Hematopoietic multipotent progenitor cell treated with erythropoietin and hydrocortisone succinate and interleukin-3 and kit ligand, for 15 days (in vitro differentiated cells): ENCODE measurements around the gene FOXP3.
A peak's percentile ranks its signal among the peaks of the same experiment; 100 is the strongest.

Experiments
- DNase-seq: peaks from one replicate; pipeline ENCODE4 v3.0.0-alpha.2; 2015; ENCODE audit warnings: low spot score

The FOXP3 gene

GRCh38 chrX:49273181-49273727 is 8.7 kb upstream of the FOXP3 start:
- no peak for DNase-seq

DNA sequence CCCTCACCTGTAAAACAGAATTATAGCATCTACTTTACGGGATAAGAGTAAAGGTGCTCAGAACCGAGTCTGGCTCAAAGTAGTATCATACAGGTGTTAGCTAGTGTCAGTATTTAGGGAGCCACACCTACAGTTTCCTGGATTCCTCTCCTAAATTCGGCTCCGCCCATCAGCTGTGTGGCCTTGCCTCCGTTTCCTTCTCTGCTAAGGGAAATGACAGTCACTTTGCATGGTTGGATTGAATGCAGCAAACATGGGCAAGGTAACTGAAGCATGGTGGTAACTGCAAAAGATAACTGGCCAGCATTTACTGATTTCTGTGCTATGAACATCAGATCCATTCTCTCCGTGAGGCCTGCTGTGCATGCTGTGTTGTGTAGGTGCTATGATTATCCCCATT is 7.9 kb upstream of the FOXP3 start:
- DNase-seq = no peak

DNA sequence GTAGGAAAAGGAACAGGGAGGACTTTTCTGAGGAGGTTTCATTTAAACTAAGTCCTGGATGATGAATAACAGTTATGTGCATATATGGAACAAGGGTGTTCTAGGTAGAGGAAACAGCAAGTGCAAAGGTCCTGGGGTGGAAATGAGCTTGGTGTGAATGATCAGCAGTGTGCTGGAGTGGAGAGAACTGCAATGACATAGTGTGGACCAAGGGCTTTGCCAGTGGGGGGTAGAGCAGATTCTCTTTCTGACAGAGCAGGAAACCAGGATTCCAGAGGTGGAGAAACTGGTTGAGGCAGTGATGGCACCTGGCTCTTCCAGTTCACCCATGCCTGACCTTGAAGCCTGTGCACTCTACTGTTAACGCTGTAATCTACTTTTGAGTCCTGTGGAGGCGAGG is 6.8 kb upstream of the FOXP3 start:
- DNase-seq = no peak

DNA sequence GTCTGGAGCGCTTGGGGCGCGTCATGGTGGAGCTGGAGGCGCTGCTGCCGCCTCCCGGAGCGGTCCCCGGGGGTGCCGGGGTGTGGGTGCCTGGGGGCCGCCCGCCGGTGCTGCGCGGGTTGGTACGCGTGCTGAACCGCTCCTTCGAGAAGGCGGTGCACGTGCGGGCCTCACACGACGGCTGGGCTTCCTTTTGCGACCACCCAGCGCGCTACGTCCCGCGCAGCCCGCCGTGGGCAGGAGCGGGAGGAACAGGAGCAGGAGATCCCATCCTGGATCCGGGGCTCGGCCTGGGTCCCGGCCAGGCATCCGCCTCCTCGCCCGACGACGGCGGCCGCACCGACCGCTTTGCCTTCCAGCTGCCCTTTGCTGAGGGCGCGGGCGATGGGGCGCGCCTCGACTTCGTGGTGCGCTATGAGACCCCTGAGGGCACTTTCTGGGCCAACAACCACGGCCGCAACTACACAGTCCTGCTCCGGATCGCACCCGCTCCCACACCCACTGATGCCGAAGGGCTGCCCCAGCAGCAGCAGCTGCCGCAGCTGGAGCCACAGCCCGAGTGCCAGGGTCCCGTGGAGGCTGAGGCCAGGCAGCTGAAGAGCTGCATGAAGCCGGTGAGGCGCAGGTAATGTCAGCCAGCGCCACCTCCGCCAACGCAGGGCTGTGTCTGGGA is 5.9 kb upstream of the FOXP3 start:
- DNase-seq = no peak

GRCh38 chrX:49269767-49270248 is 5.3 kb upstream of the FOXP3 start, which contains the start of gene PPP1R3F:
TSS of gene PPP1R3F (plus strand) at chrX:49269793. CDS start at chrX:49269870, 77 bp downstream.
- DNase-seq = no peak

DNA sequence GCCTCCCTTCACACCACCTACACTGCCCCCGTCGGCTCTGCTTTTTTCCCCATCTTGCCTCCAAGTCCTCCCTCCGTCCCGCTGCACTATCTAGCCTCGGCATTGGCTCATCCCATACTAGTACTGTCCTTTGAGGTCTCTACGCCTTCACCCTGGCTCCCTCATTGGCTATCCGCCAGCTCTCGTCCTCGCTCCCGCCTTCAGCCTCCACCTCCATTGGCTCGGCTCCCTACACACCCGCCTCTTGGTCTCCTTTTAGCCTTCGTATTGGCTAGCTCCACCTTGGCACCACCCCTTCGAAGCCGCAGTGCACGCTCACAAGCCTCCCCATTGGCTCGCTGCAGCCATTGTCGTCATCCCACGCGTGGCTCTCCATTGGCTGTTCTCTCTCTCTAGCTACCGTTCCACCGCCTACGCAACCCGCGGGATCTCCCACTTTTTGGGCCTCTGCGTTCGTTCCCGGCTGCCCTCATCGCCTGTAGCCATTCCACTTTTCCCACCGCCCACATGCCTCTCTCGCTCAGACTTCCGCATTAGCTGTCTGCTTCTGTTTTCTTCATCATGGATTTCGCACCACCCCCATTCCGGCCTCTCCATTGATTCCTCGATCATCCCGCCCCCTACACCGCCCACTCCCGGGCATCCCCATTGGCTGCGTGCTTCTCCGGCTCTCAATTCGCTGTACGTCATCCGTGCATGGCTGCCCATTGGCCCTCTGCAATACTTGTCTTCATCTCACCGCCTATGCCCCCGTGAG is 4.7 kb upstream of the FOXP3 start:
- DNase-seq = peak; percentile 96

- DNase-seq = no peak
These were observed 4.1 kb upstream of the FOXP3 start for GRCh38 chrX:49268702-49269009.

DNA sequence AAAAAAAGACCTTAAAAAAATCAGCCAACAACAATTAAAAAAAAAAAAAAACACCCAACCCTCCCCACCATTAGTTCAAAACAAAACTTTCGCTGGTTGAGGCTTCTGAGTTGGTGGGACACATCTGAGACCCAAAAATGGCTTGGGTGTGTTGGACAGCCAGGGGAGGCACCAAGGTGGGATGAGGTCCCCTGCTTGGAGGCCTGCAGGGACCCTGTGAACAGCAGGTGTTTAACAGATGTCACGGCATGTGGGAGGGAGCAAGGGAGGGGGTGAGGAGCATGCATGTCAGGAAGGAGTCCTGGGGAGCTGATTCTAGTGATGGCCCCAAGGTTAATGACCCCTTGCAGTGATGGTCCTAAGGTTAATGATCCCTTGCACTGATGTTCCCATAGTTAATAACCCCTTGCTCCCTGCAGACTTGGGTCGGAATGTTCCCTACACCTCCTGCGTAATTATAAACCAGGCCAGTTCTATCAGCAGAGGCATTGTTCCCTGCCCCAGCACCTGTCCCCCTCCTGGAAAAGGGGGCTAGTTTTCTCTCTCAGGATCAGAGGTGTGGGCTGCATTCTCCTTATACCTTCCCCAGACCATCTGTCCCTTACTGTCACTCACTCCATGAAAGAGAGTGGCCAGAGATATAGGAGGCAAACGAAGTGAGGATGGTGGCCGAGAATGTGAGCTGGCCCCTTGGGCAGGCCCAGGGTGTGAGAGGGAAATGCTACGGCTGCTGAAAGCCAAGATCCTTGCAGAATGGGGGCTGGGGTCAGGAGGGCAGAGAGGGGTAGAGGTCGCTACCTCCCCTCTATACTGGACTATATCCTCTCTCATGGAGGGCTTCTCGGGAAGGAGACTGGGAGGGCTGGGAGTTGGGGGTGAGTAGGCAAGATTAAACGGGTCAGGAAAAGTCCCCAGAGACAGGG is 2.3 kb upstream of the FOXP3 start:
- DNase-seq = no peak

DNA sequence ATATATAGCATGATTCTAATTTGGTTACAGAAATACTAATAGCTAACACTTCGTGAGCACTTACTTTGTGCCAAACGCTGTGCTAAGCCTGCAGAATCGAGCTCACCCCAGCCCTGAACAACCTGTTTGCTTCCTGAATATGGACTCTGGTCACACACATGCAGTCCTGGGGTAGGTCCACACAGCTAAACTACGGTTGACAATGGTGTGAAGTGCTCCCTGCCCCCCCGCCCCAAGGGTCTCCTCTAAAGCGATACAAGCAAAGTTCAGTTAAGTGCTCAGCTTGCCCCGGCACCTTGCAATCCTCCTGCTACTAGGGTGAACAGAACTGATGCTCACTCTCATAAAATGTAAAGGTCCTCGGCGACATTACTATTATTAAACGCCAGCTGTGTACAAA is 879 bp downstream of the FOXP3 start:
- no peak for DNase-seq

DNA sequence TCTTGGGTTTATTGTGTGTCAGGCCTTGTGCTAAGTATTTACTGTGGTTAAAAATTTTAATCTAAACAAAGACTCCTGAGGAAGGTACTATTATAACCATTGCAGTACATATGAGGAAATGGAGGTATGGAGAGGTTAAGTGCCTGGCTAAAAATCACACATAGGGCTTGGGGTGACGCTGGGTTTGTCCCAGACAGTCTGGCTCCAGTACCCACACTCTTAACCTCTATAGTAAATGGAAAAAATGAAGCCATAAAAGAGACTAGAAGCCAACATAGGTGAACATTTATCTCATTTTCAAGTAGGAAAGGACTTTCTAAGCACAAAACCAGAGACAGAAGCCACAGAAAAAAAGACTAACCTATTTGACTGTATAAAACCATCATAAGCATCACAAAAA is 1.9 kb downstream of the FOXP3 start:
- DNase-seq = no peak

DNA sequence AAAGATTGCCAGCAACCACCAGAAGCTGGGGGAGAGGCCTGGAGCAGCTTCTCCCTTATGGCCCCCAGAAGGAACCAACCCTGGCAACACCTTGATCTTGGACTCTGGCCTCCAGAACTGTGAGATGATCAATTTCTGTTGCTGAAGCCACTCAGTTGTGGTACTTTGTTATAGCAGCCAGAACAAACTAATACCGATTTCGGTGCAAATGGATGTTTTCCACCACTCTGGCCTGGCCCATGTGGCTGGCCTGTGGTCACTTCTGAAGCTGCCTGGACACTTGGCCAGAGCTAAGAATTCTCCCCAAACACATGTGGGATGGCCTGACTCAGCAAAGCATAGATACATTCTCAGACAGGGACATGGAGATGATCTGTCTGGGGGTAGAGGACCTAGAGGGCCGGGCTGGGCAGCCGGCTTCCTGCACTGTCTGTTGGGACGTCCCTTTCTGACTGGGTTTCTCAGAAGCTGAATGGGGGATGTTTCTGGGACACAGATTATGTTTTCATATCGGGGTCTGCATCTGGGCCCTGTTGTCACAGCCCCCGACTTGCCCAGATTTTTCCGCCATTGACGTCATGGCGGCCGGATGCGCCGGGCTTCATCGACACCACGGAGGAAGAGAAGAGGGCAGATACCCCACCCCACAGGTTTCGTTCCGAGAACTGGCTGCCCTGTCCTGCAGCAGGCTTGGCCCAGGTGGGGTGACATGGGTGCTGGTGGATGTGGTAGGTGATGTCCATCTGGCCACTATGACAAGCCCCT is 4.1 kb downstream of the FOXP3 start:
- DNase-seq = no peak

GRCh38 chrX:49258749-49259124 is 5.8 kb downstream of the FOXP3 start:
- no peak for DNase-seq

GRCh38 chrX:49257846-49258748 is 6.4 kb downstream of the FOXP3 start:
- no peak for DNase-seq

DNA sequence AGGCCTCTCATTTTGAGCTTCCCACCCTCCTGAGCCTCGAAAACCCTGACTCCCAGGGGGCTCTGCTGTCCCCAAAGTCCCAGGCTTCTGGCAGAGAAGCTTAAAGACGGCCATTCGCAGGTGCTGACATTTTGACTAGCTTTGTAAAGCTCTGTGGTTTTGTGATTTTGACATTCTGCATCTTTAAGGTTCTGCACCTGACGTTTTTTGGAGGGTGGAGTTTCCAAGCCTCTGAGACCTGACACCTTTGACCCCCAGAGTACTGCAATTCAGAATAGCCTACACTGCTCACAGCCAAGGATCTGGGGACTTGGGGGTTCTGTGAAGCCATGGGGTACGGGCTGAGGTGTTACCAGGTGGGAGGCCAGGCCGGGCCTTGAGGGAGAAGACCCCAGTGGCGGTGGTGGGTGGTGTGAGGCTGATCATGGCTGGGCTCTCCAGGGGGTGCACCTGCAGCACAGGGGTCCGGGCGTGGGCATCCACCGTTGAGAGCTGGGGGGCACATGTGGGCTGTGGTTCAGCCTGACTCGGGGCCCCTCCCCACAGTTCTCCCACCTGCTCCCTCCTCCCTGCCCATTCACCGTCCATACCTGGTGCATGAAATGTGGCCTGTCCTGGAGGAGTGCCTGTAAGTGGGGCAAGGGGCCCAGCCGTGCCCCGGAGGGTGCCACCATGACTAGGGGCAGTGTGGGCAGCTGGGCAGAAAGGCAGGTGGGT is 7.3 kb downstream of the FOXP3 start:
- DNase-seq = no peak

DNA sequence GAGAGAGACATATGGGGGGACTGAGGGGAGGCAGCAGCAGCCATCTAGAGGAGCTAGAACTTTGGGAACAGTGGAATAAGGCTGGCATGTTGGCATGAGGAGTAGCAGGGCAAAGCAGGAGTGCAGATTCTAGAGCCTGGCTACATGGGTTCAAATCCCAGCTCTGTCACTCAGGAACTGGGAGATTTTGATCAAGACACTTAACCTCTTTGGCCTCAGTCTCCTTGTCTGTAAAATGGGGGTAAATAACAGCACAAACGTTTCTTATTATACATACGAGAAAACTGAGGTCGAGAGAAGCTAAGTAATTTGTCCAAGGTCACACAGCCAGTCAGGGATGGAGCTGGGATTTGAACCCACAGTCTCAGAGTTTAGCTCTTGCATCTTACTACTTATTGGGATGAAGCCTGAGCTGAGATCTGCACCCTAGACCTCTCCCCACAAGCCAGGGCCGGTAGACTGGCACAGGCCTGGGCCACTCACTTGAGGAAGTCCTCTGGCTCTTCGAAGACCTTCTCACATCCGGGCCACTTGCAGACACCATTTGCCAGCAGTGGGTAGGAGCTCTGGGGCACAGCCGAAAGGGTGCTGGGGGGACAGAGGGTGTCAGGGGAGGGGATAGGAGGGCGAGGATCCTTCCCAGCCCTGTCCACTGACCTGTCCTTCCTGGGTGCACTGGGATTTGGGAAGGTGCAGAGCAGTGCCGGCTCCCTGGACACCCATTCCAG is 8.1 kb downstream of the FOXP3 start:
- no peak for DNase-seq

- DNase-seq = no peak
These were observed 9.9 kb downstream of the FOXP3 start for GRCh38 chrX:49254639-49255038.

GRCh38 chrX:49251325-49251724 is 13.2 kb downstream of the FOXP3 start:
- no peak for DNase-seq

DNA sequence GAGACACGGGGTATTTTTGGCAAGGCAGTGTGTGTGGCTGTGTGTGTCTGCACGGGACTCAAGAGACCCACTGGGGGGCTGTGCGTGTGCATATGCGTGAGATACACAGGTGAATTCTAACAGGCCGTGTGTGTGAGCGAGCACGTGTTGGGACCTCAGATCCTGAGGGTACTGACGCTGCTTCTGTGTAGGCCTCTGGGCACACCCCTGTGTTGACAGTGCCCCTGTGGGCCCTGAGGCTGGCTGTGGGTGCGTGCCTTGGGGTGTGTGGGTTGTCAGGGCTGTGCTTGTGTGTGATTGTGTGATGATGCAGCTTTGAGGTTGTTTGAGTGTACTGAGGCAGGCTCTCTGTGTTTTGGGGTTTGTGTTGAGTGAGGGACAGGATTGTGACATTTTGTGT is 13.9 kb downstream of the FOXP3 start:
- no peak for DNase-seq

DNA sequence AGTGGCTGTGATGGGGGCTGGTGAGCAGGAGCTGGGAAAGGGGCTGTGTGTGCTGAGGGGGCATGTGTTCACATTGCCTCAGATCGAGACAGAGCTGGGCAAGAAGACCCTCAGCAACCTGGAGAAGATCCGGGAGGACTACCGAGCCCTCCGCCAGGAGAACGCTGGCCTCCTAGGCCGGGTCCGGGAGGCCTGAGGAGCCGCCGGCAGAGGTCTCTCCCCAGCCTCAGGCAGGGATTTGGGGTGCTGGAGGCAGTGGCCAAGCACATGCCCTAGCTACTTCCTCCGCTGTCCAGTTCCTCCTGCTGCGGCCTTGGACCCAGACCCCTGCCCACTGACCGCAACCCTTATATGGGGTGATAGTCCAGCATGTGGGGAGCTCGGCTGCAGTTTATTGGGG is 14.4 kb downstream of the FOXP3 start:
- DNase-seq = no peak
